IPS-20b (cell line): Measurements from ENCODE around the gene CD19.
"Not testable (repeated sequence)": the region's sequence is repeated elsewhere in the genome, so short reads cannot be mapped to it uniquely, and the experiment has no call there.

ENCODE experiments used
- H3K27ac ChIP-seq: one replicate; pipeline ENCODE4 v1.5.1; 2013; ENCODE audit warnings: low read length
- H3K27me3 ChIP-seq: 2 replicates; pipeline ENCODE4 v1.6.1; 2013; ENCODE audit warnings: mild to moderate bottlenecking, low read length, inconsistent platforms; ENCODE audit not compliant: insufficient read depth
- H3K36me3 ChIP-seq: 2 replicates; pipeline ENCODE4 v1.6.1; 2013; ENCODE audit warnings: low read depth, mild to moderate bottlenecking, inconsistent platforms, low read length, moderate library complexity; ENCODE audit not compliant: insufficient read depth
- H3K4me1 ChIP-seq: 2 replicates; pipeline ENCODE4 v1.6.1; 2013; ENCODE audit warnings: mild to moderate bottlenecking, control low read depth, inconsistent platforms, low read length, moderate library complexity; ENCODE audit not compliant: insufficient read depth
- H3K4me3 ChIP-seq: 2 replicates; pipeline ENCODE4 v1.5.1; 2013; ENCODE audit warnings: mild to moderate bottlenecking, low read length, inconsistent platforms
- H3K9ac ChIP-seq: 2 replicates; pipeline ENCODE4 v1.6.1; 2013; ENCODE audit warnings: low read depth, mild to moderate bottlenecking, inconsistent platforms, low read length, moderate library complexity
- H3K9me3 ChIP-seq: 2 replicates; pipeline ENCODE4 v1.6.1; 2013; ENCODE audit warnings: mild to moderate bottlenecking, low read depth, low read length, inconsistent platforms; ENCODE audit not compliant: insufficient read depth

The CD19 gene

GRCh38 chr16:28974437-28975157 lies 42.8 kb downstream of the CD19 start, which contains the start of gene SPNS1:
TSS of gene SPNS1 (plus strand) at chr16:28974778. CDS start at chr16:28975152, 374 bp downstream.
- H3K27ac ChIP-seq, result peak within 1 kb of the TSS; percentile 7
- no peaks in the 10 kb centered on the region for H3K4me1 ChIP-seq

GRCh38 chr16:28975158-28975599 lies 43.4 kb downstream of the CD19 start:
- Histone ChIP-seq H3K4me1 (no peaks in the 10 kb centered on the region), H3K36me3 (peaks cover 4% of the 10 kb centered on the region; the same call in 1 of the 2 replicates), H3K9me3 (no peaks in the 10 kb centered on the region), H3K27ac (no peak overlapping the region), H3K9ac (peak overlapping the region; percentile 83), H3K27me3 (no peaks in the 10 kb centered on the region), H3K4me3 (peak overlapping the region; percentile 78)

More at GRCh38 chr16:28974437-28975157, 42.8 kb downstream of the CD19 start, which contains the start of gene SPNS1:
- Histone ChIP-seq H3K36me3 (peaks cover 4% of the 10 kb centered on the region; the same call in 1 of the 2 replicates), H3K9me3 (no peaks in the 10 kb centered on the region), H3K27me3 (no peaks in the 10 kb centered on the region), H3K9ac (peak within 1 kb of the TSS; percentile 83), H3K4me3 (peak within 1 kb of the TSS; percentile 78)

- Histone ChIP-seq H3K27ac (no peak overlapping the region), H3K4me3 (no peak overlapping the region), H3K9me3 (no peaks in the 10 kb centered on the region), H3K27me3 (no peaks in the 10 kb centered on the region), H3K9ac (no peak overlapping the region), H3K4me1 (no peaks in the 10 kb centered on the region), H3K36me3 (peaks cover 23% of the 10 kb centered on the region)
Measured at GRCh38 chr16:28977703-28978662, 46.2 kb downstream of the CD19 start.

- not testable (repeated sequence) for H3K9ac ChIP-seq, H3K27ac ChIP-seq, H3K9me3 ChIP-seq, H3K4me3 ChIP-seq, H3K4me1 ChIP-seq, H3K27me3 ChIP-seq
- H3K36me3 ChIP-seq, result peaks cover 28% of the 10 kb centered on the region
Measured at GRCh38 chr16:28980330-28980729, 48.6 kb downstream of the CD19 start.

GRCh38 chr16:28980929-28981328 lies 49.2 kb downstream of the CD19 start:
- no peak overlapping the region for H3K4me3 ChIP-seq
- peaks cover 28% of the 10 kb centered on the region for H3K36me3 ChIP-seq
- H3K9me3 ChIP-seq, result no peaks in the 10 kb centered on the region

GRCh38 chr16:28981517-28981916 lies 49.7 kb downstream of the CD19 start:
- Histone ChIP-seq H3K36me3 (peaks cover 28% of the 10 kb centered on the region), H3K4me1 (no peaks in the 10 kb centered on the region), H3K9me3 (no peaks in the 10 kb centered on the region), H3K9ac (no peak overlapping the region), H3K27me3 (no peaks in the 10 kb centered on the region), H3K4me3 (no peak overlapping the region), H3K27ac (no peak overlapping the region)

More at GRCh38 chr16:28980929-28981328, 49.2 kb downstream of the CD19 start:
- Histone ChIP-seq H3K9ac (no peak overlapping the region), H3K4me1 (no peaks in the 10 kb centered on the region), H3K27ac (no peak overlapping the region), H3K27me3 (no peaks in the 10 kb centered on the region)

- H3K4me1 ChIP-seq, result no peaks in the 10 kb centered on the region
- peaks cover 28% of the 10 kb centered on the region for H3K36me3 ChIP-seq
- no peak overlapping the region for H3K4me3 ChIP-seq
- H3K9ac ChIP-seq, result no peak overlapping the region
- H3K27me3 ChIP-seq, result no peaks in the 10 kb centered on the region
- no peak overlapping the region for H3K27ac ChIP-seq
- H3K9me3 ChIP-seq, result no peaks in the 10 kb centered on the region
Measured at GRCh38 chr16:28982418-28982817, 50.6 kb downstream of the CD19 start.

- H3K9me3 ChIP-seq, result no peaks in the 10 kb centered on the region
- no peak overlapping the region for H3K4me3 ChIP-seq
- no peaks in the 10 kb centered on the region for H3K27me3 ChIP-seq
- H3K4me1 ChIP-seq, result no peaks in the 10 kb centered on the region
- H3K9ac ChIP-seq, result no peak overlapping the region
- H3K27ac ChIP-seq, result no peak overlapping the region
- H3K36me3 ChIP-seq, result peaks cover 28% of the 10 kb centered on the region
Measured at GRCh38 chr16:28982949-28983348, 51.2 kb downstream of the CD19 start.

GRCh38 chr16:28983644-28984043 lies 51.9 kb downstream of the CD19 start:
- H3K4me3 ChIP-seq, result no peak overlapping the region
- peaks cover 28% of the 10 kb centered on the region for H3K36me3 ChIP-seq
- no peaks in the 10 kb centered on the region for H3K9me3 ChIP-seq
- no peaks in the 10 kb centered on the region for H3K4me1 ChIP-seq
- no peak overlapping the region for H3K27ac ChIP-seq
- no peak overlapping the region for H3K9ac ChIP-seq
- H3K27me3 ChIP-seq, result no peaks in the 10 kb centered on the region

GRCh38 chr16:28984091-28984490 lies 52.3 kb downstream of the CD19 start:
- no peak overlapping the region for H3K4me3 ChIP-seq
- no peaks in the 10 kb centered on the region for H3K4me1 ChIP-seq
- H3K36me3 ChIP-seq, result peaks cover 28% of the 10 kb centered on the region
- no peaks in the 10 kb centered on the region for H3K27me3 ChIP-seq
- no peaks in the 10 kb centered on the region for H3K9me3 ChIP-seq
- no peak overlapping the region for H3K9ac ChIP-seq
- H3K27ac ChIP-seq, result no peak overlapping the region

- H3K9ac ChIP-seq, result no peak within 1 kb of the TSS
- H3K36me3 ChIP-seq, result peaks cover 24% of the 10 kb centered on the region; the same call in 1 of the 2 replicates
- no peaks in the 10 kb centered on the region for H3K27me3 ChIP-seq
- H3K9me3 ChIP-seq, result no peaks in the 10 kb centered on the region
- H3K4me3 ChIP-seq, result no peak within 1 kb of the TSS
- H3K4me1 ChIP-seq, result no peaks in the 10 kb centered on the region
- H3K27ac ChIP-seq, result no peak within 1 kb of the TSS
Measured at GRCh38 chr16:28984619-28985135, 52.9 kb downstream of the CD19 start, which contains the start of gene LAT. TSS of gene LAT (plus strand) at chr16:28985052. CDS start at chr16:28985418, 366 bp downstream.
